Body of pancreas (tissue), 4 donors: ENCODE data around the gene LRIG1. TPM values are rescaled to one million over a fixed set of nuclear protein-coding genes. Genes with fewer than 3 reads are reported as not detected.

Experiments
- ATAC-seq: fragments of 150-250 bp; one replicate; pipeline ENCODE4 v1.9.1; 2016
- DNase-seq, 4 donors: peaks; one replicate each; pipeline ENCODE4 v3.0.0-alpha.2; 2019
- H3K27ac ChIP-seq, 4 donors: fragments of 200-600 bp; sonication (generic); 1 replicate in 3 of 4; 2 replicates in 1 of 4; pipeline versions ENCODE4 v1.5.1 to v1.6.1; 2016 to 2019; ENCODE audit warnings: mild to moderate bottlenecking in 1 of 4, mixed read lengths in 1 of 4, moderate library complexity in 1 of 4
- H3K27me3 ChIP-seq, 2 donors: fragments of 200-600 bp; sonication (generic); one replicate each; pipeline ENCODE4 v1.6.0; 2016; ENCODE audit warnings: mild to moderate bottlenecking in 1 of 2
- H3K36me3 ChIP-seq, 2 donors: fragments of 200-600 bp; sonication (generic); replicated peaks in 1 of 2; 2 replicates each; pipeline ENCODE4 v1.5.1; 2016; ENCODE audit warnings: low read depth in 2 of 2; ENCODE audit not compliant: insufficient read depth in 1 of 2
- H3K4me1 ChIP-seq: fragments of 200-600 bp; sonication (generic); one replicate; pipeline ENCODE4 v1.6.0; 2016
- H3K4me3 ChIP-seq, 2 donors: fragments of 200-600 bp; sonication (generic); 1 replicate in 1 of 2; 2 replicates in 1 of 2; pipeline ENCODE4 v1.5.1; 2016 to 2019
- H3K9me3 ChIP-seq, 3 donors: fragments of 200-600 bp; sonication (generic); 1 replicate in 2 of 3; 2 replicates in 1 of 3; pipeline ENCODE4 v1.5.1; 2016
- CTCF ChIP-seq, 7 experiments: fragments of 450-650 bp in 4 of 7; fragments of 200-600 bp in 3 of 7; sonication (generic) in 3 of 7; IDR thresholded peaks; one replicate each; pipeline ENCODE4 v1.5.1; 2016 to 2019; ENCODE audit warnings: antibody characterized with exemption in 7 of 7
- POLR2A ChIP-seq, 3 donors: fragments of 450-650 bp; IDR thresholded peaks; one replicate each; pipeline ENCODE4 v1.6.1; 2016; ENCODE audit warnings: antibody characterized with exemption in 3 of 3, mild to moderate bottlenecking in 2 of 3
- WGBS, 2 donors: methylation state at CpG; one replicate each; pipeline ENCODE4 v1.1.5; 2017; 5-methylcytosine and 5-hydroxymethylcytosine counted together
- intact Hi-C: fragments of 100-400 bp; cut with DNase I; formaldehyde crosslinking; loops from one replicate; pipeline ENCODE4 v1.15.1; 2023
- total RNA-seq, 2 donors: library from RNA; depleted of rRNA; stranded (reverse); fragments of >200 nt; gene quantifications; one replicate each; pipeline ENCODE4 v1.1.0, GENCODE V29; 2016

LRIG1 gene
- total RNA-seq, 2 donors from 2014 or later, result 111 to 114 TPM

DNA sequence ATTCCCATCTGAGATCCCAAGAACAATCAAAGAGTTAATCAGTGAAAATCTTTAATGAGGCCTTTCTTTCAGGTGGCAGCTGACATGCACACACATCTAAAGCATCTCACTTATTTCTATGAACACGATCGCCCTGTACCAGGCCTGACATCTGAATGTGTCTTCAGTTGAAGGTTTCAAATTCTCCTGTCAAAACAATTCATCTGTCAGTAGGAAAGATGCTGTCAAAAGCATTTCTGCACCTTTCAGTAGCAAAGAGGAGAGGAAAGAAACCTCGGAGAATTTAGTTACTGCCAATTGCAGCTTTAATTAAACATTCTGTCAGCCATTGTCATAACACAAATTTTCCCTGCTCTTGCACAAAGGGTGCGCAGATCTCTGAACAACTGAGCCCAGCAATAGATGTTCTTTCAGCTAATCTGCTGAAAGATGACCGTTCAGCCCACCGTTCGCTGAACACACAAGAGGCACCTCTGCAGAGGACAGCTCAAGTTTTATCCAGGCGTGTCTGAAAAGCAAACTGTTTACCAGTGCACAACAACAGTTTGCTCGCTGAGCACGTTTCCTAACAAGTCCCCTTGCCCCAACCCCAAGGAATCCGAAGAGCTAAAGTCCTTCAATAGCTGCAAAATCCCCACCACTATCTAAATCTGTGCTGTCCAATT, 34.1 kb downstream of the LRIG1 start:
- ATAC-seq, result no peak
- Histone ChIP-seq H3K4me3 (no peak overlapping the region), H3K27me3 (no peaks in the 10 kb centered on the region), H3K36me3 (no peaks in the 10 kb centered on the region), H3K4me1 (peaks cover 91% of the 10 kb centered on the region), H3K9me3 (no peaks in the 10 kb centered on the region), H3K27ac (no peak overlapping the region)
- intact Hi-C loops, result no loop called here
- DNase-seq, result no peak
- no peak for TF ChIP-seq POLR2A (IDR thresholded peaks at IDR 0.05)
- WGBS, 2 donors, result 56 to 59% methylated on average over 11 of the region's 11 CpGs

GRCh38 chr3:66465587-66465986, 35.2 kb downstream of the LRIG1 start:
- peak overlapping the region in 1 of 4 donors; percentile 10 for H3K27ac ChIP-seq
- TF ChIP-seq CTCF (IDR thresholded peaks at IDR 0.05), result no peak
- no peak for TF ChIP-seq POLR2A (IDR thresholded peaks at IDR 0.05)
- ATAC-seq (no peak), DNase-seq (no peak)
- no peak overlapping the region for H3K4me3 ChIP-seq
- intact Hi-C loops, result no loop called here
- no peaks in the 10 kb centered on the region for H3K36me3 ChIP-seq
- no peaks in the 10 kb centered on the region for H3K9me3 ChIP-seq
- H3K4me1 ChIP-seq, result peaks cover 83% of the 10 kb centered on the region
- 77 to 83% methylated on average over 4 of the region's 4 CpGs for WGBS, 2 donors
- no peaks in the 10 kb centered on the region for H3K27me3 ChIP-seq

GRCh38 chr3:66465034-66465433, 35.8 kb downstream of the LRIG1 start:
- Histone ChIP-seq H3K36me3 (peaks cover 0 to 3% of the 10 kb centered on the region in 2 donors), H3K27ac (peak overlapping the region in 3 of 4 donors; percentile 6 to 48 (median 28)), H3K9me3 (no peaks in the 10 kb centered on the region), H3K27me3 (no peaks in the 10 kb centered on the region), H3K4me3 (no peak overlapping the region), H3K4me1 (peaks cover 80% of the 10 kb centered on the region)
- WGBS, 2 donors, result 54 to 55% methylated on average over 3 of the region's 3 CpGs
- DNase-seq, result no peak
- no peak for TF ChIP-seq POLR2A (IDR thresholded peaks at IDR 0.05)
- TF ChIP-seq CTCF (IDR thresholded peaks at IDR 0.05), result no peak
- intact Hi-C loops, result no loop called here
- ATAC-seq, result no peak

DNA sequence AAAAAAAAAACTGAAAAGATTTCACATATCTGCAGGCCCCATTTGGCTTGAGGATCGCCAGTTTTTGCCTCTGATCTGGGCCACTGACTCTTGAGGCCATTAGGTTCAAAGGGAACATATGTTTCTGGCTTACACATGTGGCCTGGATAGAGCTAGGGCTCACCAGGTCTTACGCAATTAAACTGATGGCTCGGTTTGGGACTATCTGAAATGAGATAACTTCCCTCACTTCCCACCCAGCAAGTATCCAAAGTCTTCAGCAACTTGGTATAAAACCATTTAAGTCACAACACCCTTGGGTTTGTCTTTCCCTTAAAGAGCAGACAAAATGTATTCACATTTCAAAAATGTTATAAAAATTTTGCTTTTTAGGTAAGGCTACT, 36.3 kb downstream of the LRIG1 start:
- H3K4me1 ChIP-seq, result peaks cover 75% of the 10 kb centered on the region
- TF ChIP-seq POLR2A (IDR thresholded peaks at IDR 0.05) (no peak), CTCF (IDR thresholded peaks at IDR 0.05) (no peak)
- no peak for DNase-seq
- intact Hi-C loops, result no loop called here
- ATAC-seq, result peak; percentile 50
- H3K27ac ChIP-seq, result peak overlapping the region in 3 of 4 donors; percentile 6 to 48 (median 22)
- WGBS, 2 donors, result 22 to 36% methylated on average over 3 of the region's 3 CpGs
- H3K27me3 ChIP-seq, result no peaks in the 10 kb centered on the region
- H3K36me3 ChIP-seq, result peaks cover 0 to 3% of the 10 kb centered on the region in 2 donors
- H3K4me3 ChIP-seq, result no peak overlapping the region
- H3K9me3 ChIP-seq, result no peaks in the 10 kb centered on the region

- intact Hi-C loops, result no loop called here
- no peaks in the 10 kb centered on the region for H3K9me3 ChIP-seq
- DNase-seq, result no peak
- H3K27me3 ChIP-seq, result no peaks in the 10 kb centered on the region
- no peak for ATAC-seq
- H3K36me3 ChIP-seq, result peaks cover 0 to 3% of the 10 kb centered on the region in 2 donors
- peaks cover 69% of the 10 kb centered on the region for H3K4me1 ChIP-seq
- H3K27ac ChIP-seq, result peak overlapping the region; percentile 6 to 48 (median 20)
- 47 to 51% methylated on average over 9 of the region's 9 CpGs for whole genome bisulfite sequencing, 2 donors
- TF ChIP-seq POLR2A (IDR thresholded peaks at IDR 0.05) (no peak), CTCF (IDR thresholded peaks at IDR 0.05) (no peak)
- no peak overlapping the region for H3K4me3 ChIP-seq
These were observed 36.9 kb downstream of the LRIG1 start for GRCh38 chr3:66463730-66464511.
